GM12891 (cell line): ENCODE results near the gene MRGPRG.

ENCODE experiments used
- POLR2A ChIP-seq: IDR thresholded peaks from 2 replicates; pipeline ENCODE4 v1.6.1; 2011; ENCODE audit warnings: low read depth, low read length, control low read depth
- POLR2AphosphoS5 ChIP-seq: IDR thresholded peaks from 2 replicates; pipeline ENCODE4 v1.6.1; 2011; ENCODE audit warnings: low read depth, low read length, control low read depth
- TAF1 ChIP-seq: IDR thresholded peaks from 2 replicates; pipeline ENCODE4 v1.6.1; 2011; ENCODE audit warnings: low read depth, low read length, control low read depth

GRCh38 chr11:3194016-3194816 is 24.4 kb downstream of the MRGPRG start:
- TF ChIP-seq TAF1 (no peak), POLR2AphosphoS5 (no peak), POLR2A (no peak)
